HG02840 (cell line): ENCODE measurements around the gene MYH9.
A peak's percentile ranks its signal among the peaks of the same experiment; 100 is the strongest.
"Not testable (repeated sequence)": the region's sequence is repeated elsewhere in the genome, so short reads cannot be mapped to it uniquely, and the experiment has no call there.

ENCODE experiments used
- ATAC-seq: cut with Tn5 transposase; IDR thresholded peaks from one replicate; pipeline ENCODE4 v1.9.1; 2021; ENCODE audit warnings: mild to moderate bottlenecking, moderate library complexity, moderate number of reproducible peaks; ENCODE audit not compliant: unreplicated experiment, low FRiP score

The MYH9 gene

GRCh38 chr22:36387959-36388726 lies at the start of gene MYH9:
Gene MYH9, minus strand, starts transcription at chr22:36387967. Its CDS starts 38,731 bp downstream, at chr22:36349236.
- peak; percentile 72 for ATAC-seq

GRCh38 chr22:36435516-36436415 lies 48.0 kb upstream of the MYH9 start:
- no peak for ATAC-seq

GRCh38 chr22:36433318-36434231 lies 45.8 kb upstream of the MYH9 start:
- ATAC-seq: no peak

GRCh38 chr22:36432592-36433317 lies 45.0 kb upstream of the MYH9 start:
- ATAC-seq: no peak

- ATAC-seq: no peak
These were observed 44.2 kb upstream of the MYH9 start for GRCh38 chr22:36431977-36432376.

GRCh38 chr22:36430863-36431262 lies 43.1 kb upstream of the MYH9 start:
- ATAC-seq: no peak

GRCh38 chr22:36427952-36428351 lies 40.2 kb upstream of the MYH9 start:
- ATAC-seq: not testable (repeated sequence)

GRCh38 chr22:36425977-36426523 lies 38.3 kb upstream of the MYH9 start:
- no peak for ATAC-seq

- no peak for ATAC-seq
These were observed 37.3 kb upstream of the MYH9 start for GRCh38 chr22:36424901-36425579.

- ATAC-seq: not testable (repeated sequence)
These were observed 36.7 kb upstream of the MYH9 start for GRCh38 chr22:36424466-36424865.

GRCh38 chr22:36423461-36424404 lies 36.0 kb upstream of the MYH9 start:
- ATAC-seq: no peak

- no peak for ATAC-seq
These were observed 34.7 kb upstream of the MYH9 start for GRCh38 chr22:36422287-36423014.

GRCh38 chr22:36419912-36420882 lies 32.4 kb upstream of the MYH9 start:
- no peak for ATAC-seq

GRCh38 chr22:36419177-36419911 lies 31.6 kb upstream of the MYH9 start:
- ATAC-seq: no peak

GRCh38 chr22:36417281-36417686 lies 29.5 kb upstream of the MYH9 start:
- no peak for ATAC-seq
